Retinal pigment epithelial cell (primary cell): Measurements from ENCODE around the gene C17orf58.
A peak's percentile ranks its signal among the peaks of the same experiment; 100 is the strongest.
"Not testable (repeated sequence)": the region's sequence is repeated elsewhere in the genome, so short reads cannot be mapped to it uniquely, and the experiment has no call there.

Source experiments
- DNase-seq: peaks from one replicate; pipeline ENCODE4 v3.0.0-alpha.2; 2010; ENCODE audit warnings: low read depth
- H3K4me3 ChIP-seq: 2 replicates; pipeline ENCODE4 v1.5.1; 2011; ENCODE audit warnings: mild to moderate bottlenecking, low read length, control low read depth, moderate library complexity
- TF ChIP-seq, protein P1 (sequence below): conservative IDR thresholded peaks from 2 replicates; pipeline ENCODE4 v1.5.1; 2011; ENCODE audit warnings: low read depth, low read length, control low read depth, inconsistent platforms

The C17orf58 gene

DNA sequence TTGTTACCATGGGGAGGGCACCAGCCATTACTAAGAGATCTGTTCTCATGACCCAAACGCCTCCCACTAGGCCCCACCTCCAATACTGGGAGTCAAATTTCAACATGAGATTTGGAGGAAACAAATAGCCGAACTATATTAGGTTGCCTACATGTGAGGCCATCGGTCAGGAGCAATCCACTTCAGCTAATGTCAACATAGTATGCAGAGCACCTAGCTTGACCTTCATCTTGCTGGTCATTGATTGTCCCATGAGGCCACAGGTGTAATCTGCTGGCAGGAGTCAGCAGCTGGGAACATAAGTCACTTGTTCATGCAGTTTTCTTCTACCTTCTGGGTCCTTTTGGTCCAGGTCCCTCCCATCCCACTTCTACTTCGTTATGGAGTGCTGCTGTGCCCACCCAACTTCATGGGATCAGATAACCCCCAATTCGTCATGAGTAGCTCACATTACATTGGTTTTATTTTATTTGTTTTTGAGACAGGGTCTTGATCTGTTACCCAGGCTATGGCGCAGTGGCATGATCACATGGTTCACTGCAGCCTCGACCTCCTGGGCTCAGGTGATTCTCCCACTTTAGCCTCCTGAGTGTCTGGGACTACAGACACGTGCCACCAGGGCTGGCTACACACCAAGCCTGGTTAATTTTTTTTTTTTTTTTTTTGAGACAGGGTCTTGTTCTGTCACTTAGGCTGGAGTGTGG, 33.4 kb upstream of the C17orf58 start:
- DNase-seq = no peak
- H3K4me3 ChIP-seq = no peak overlapping the region
- TF ChIP-seq, protein P1, sequence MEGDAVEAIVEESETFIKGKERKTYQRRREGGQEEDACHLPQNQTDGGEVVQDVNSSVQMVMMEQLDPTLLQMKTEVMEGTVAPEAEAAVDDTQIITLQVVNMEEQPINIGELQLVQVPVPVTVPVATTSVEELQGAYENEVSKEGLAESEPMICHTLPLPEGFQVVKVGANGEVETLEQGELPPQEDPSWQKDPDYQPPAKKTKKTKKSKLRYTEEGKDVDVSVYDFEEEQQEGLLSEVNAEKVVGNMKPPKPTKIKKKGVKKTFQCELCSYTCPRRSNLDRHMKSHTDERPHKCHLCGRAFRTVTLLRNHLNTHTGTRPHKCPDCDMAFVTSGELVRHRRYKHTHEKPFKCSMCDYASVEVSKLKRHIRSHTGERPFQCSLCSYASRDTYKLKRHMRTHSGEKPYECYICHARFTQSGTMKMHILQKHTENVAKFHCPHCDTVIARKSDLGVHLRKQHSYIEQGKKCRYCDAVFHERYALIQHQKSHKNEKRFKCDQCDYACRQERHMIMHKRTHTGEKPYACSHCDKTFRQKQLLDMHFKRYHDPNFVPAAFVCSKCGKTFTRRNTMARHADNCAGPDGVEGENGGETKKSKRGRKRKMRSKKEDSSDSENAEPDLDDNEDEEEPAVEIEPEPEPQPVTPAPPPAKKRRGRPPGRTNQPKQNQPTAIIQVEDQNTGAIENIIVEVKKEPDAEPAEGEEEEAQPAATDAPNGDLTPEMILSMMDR = no peak

GRCh38 chr17:68022547-68022946, 26.3 kb upstream of the C17orf58 start:
- DNase-seq, H3K4me3 ChIP-seq: not testable (repeated sequence)

DNA sequence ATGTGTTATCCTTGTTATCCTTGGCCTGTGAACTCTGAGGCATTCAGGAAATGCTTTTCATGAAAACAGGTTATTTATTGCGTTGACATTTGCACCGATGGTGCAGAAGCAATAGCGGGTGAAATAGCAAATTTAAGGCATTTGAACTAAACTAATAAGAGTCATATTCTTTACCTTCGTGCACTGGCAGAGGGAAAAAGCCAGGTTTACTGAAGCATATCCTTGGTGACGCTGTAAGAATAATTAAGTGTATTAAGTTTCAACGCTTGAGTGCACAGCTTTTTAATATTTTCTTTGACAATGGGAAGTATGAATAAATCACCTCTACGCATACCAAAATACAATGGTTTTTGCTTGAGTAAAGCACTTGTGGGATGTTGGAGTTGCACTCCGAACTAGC, 25.7 kb upstream of the C17orf58 start:
- no peak for DNase-seq
- TF ChIP-seq, protein P1 = no peak

GRCh38 chr17:68020791-68021190, 24.5 kb upstream of the C17orf58 start:
- H3K4me3 ChIP-seq = peak overlapping the region; percentile 72

More for the DNA sequence above, 25.7 kb upstream of the C17orf58 start:
- H3K4me3 ChIP-seq = no peak overlapping the region

GRCh38 chr17:68020409-68020756, 24.1 kb upstream of the C17orf58 start:
- TF ChIP-seq, protein P1 = no peak
- peak overlapping the region; percentile 72 for H3K4me3 ChIP-seq
- no peak for DNase-seq

More at GRCh38 chr17:68020791-68021190, 24.5 kb upstream of the C17orf58 start:
- not testable (repeated sequence) for DNase-seq

GRCh38 chr17:68019675-68020408, 23.6 kb upstream of the C17orf58 start:
- TF ChIP-seq, protein P1 = peak; percentile 20
- peak overlapping the region; percentile 72 for H3K4me3 ChIP-seq
- peak; percentile 68 for DNase-seq

- peak overlapping the region; percentile 72 for H3K4me3 ChIP-seq
- DNase-seq = no peak
Measured at GRCh38 chr17:68019336-68019674, 23.0 kb upstream of the C17orf58 start.

DNA sequence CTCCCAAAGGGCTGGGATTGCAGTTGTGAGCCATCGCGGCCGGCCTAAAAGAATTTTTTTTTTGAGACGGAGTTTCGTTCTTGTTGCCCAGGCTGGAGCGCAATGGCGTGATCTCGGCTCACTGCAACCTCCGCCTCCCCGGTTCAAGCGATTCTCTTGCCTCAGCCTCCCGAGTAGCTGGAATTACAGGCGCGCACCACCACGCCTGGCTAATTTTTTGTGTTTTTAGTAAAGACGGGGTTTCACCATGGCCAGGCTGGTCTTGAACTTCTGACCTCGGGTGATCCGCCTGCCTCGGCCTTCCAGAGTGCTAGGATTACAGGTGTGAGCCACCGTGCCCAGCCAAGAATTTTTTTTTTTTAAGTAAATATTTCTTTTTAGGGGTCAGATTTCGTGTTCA, 22.2 kb upstream of the C17orf58 start:
- DNase-seq, H3K4me3 ChIP-seq: not testable (repeated sequence)

More at GRCh38 chr17:68019336-68019674, 23.0 kb upstream of the C17orf58 start:
- TF ChIP-seq, protein P1 = no peak
